SK-N-DZ (cell line): ENCODE results near the gene UTP18.
A peak's percentile ranks its signal among the peaks of the same experiment; 100 is the strongest.
"Not testable (repeated sequence)": the region's sequence is repeated elsewhere in the genome, so short reads cannot be mapped to it uniquely, and the experiment has no call there.

Experiments used
- DNase-seq: peaks from one replicate; pipeline ENCODE4 v3.0.0-alpha.2; 2015; ENCODE audit warnings: low spot score

UTP18 gene

DNA sequence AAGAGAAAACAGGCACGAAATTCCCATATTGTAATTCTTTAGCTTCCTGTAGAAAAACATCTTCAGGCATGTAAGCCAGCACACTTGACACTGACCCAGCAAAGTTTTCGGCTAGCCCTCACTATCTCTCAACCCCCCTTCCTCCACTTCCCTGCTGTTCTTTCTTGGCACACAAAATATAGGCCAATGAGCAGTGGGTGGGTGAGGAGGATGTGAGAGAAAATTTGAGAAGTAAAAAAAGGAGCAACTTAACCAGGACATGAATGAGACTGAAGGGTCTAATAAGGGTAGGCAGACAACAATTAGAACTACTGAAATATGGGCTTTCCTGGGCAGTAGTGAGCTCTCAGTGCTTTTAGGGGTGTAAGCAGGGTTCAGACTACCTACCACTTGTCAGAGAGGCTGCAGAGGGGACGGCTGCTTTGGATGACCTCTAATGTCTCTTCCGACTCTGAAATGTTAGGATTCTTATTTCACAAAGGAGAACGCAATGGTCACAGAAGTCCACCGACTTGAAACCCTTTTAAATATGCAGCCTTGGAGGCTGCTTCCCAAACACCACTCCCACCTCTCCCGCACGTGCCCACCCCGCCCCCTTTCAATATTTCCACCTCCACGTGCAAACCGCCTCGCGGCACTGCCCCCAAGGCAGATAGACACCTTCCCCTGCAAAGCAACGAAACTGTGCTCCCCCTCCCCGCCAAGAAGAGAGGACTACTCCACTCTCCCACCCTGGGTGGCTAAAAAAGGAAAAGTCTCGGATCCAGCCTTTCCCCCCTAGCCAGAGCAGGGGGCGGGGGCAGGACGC, 1.4 kb upstream of the UTP18 start:
- DNase-seq, result peak; percentile 15

DNA sequence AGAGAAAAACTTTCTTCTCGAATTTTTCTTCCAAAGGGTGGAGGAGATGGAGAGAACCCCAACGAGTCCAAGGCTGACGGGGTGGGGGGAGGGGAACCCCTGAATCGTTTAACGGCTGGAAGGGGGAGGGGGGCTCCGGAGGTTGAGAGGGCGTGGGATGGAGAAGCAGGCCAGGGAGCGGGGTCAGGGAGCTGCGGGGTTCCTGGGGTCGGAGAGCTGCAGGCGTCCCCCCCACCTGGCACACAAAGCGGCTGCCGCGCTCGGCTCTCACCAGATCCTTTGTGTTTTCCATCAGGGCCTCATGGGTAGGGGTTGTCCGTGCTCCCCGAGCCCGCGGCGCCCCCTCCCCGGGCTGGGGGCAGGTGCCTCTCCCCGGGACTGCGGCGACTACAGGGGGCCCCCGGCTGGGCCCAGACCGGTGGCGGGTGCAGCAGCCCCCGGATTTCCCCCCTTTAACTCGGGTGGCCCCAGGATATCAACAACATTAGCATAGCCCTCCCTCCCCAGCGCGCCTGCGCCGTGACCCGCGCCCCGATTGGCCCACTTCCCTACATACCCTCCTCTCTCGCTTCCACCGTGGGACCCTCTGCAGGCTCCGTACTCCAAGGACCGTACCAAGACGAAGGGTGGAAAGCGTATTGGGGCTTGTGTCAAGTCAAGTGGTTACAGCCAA, 646 bp upstream of the UTP18 start, which contains the start of gene MBTD1:
Gene MBTD1, minus strand, starts transcription at position 486 of the 673 bp plus-strand sequence. CDS start 34,888 bp downstream, outside the sequence.
- peak; percentile 99 for DNase-seq

DNA sequence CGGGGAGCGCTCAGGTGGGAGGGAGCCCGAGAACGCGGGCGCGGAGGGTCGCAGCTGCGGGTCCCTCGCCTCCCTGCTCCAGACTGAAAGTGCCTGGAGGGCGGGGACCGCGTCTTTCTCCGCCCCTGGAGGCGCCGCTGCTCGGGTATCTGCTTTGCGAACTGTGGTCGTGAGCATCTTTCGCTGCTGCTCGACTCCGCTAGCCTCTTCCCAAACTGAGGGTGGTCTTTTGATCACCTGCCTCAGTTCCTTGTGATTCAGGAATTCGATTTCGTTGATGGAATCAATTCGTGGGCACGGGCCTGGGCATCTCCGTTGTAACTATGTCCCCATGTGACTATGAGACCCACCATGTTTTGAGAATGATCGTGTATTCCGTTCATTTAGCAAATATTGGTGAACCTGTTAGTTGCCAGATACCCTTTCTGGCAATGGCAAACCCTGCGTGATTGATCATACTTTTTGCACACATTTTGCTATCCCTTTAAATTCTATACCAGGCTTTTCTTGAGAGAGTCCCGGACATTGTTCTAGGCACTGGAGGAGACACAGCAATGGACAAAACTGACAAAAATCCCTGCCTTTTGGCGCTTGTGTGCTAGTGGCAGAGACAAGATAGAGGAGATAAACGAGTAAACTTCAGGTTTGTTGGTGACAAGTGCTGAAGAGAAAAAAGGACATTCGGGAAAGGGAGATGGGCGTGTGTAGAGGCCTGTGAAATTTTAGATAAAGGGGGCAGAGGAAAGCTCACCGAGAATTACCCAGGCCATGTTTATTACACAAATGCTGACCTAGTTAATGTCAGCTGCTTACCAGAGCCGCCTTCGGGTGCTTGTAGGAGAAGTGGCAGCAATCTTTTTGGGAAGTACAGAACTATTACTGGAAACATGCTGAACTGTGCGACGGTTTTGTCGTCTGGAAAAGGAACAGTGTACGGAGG, 948 bp downstream of the UTP18 start:
- peak; percentile 21 for DNase-seq

DNA sequence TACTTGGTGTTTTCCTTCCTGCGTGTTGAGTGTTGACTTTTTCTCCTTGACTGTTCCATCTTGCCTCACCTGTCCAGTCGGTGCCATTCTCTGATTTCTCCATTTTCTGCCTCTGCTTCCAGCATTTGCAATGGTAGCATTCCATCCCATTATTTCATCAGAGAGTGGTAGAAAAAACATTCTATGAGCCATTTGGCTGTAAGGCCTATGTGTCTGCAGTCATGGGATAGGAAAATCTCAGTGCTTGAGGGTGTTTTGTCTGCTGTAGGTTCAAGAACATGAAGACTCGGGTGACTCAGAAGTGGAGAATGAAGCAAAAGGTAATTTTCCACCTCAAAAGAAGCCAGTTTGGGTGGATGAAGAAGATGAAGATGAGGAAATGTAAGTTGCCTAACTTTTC, 2.7 kb downstream of the UTP18 start:
- no peak for DNase-seq

DNA sequence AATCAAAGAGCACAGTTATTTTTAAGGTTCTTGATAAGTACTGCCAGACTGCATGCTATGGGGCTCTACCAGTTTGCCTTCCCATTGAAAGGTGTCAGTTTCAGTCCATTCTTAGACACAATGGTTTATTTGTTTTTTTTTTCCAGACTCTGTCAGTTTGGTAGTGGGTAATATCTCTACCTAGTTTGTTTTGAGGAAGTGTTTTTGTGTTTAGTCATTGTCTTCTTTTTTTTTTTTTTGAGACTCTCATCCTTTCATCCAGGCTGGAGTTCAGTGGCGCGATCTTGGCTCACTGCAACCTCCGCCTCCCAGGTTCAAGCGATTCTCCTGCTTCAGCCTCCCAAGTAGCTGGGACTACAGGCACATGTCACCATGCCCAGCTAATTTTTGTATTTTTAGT, 4.1 kb downstream of the UTP18 start:
- not testable (repeated sequence) for DNase-seq

DNA sequence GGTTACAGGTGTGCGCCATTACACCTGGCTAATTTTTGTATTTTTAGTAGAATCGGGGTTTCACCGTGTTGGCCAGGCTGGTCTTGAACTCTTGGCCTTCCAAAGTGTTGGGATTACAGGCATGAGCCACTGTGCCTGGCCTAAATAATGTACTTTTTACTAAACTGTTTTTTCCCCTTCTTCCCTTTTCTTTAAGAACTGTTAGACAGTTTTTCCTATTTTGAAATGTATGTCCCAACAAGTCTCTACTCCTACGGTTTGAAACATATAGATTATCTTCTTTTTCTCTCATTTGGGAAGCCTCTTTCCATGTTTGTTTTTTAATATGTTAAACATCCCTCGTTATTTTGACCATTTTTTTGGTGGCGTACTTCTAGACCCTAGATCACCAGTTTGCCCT, 9.6 kb downstream of the UTP18 start:
- no peak for DNase-seq

DNA sequence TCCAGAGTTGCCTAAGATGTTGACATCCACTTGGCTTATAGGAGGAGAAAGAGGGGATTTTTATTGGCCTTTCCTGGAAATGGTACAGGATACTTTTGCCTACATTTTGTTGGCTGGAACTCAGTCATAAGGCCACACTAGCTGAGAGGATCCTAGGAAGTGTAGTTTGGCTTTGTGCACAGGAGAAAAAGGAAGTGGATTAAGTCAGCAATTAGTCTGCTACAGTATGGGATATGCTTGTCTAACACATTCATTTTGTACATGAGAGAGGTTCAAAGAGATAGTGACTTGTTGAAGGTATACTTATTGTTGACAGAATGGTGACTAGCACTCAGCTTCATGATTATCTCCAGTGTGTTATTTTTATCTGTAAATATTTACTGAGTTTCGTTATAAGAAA, 10.3 kb downstream of the UTP18 start:
- no peak for DNase-seq

DNA sequence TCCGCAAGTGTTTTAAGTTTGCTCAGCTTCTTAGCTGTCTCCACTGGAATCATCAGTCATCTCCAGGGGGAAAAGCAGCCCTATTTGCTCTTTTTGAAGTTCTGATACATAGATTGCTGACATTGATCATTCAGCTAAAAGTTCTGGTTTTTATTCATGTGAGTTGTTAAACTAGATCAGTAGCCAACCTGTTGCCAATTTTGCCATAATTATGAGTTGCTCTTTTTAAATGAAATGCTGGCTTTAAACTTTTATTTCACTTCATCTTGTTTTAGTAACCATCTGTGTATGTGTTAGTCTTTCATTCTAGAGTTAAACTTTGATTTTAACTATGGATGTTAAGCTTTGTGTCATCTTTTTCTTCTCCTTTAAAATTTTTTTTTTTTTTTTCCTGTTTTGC, 12.5 kb downstream of the UTP18 start:
- no peak for DNase-seq

DNA sequence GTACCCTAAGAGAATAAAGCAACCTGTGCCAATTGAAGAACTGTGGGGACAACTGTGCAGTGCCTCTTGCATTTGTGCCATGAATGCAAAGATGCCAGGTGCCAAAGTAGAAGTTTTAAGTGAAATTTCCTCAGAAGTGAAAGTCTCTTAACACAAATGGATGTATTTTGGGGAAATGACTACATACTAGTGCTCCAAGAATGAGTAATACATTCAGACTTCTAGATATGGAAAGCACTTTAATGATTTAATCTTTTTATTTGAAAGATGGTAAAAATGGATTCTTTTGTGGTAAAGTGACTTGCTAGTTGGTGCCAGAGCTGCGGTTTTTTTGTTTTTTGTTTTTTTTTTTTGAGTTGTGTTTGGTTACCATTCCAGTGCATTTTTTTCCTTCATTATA, 15.0 kb downstream of the UTP18 start:
- no peak for DNase-seq

DNA sequence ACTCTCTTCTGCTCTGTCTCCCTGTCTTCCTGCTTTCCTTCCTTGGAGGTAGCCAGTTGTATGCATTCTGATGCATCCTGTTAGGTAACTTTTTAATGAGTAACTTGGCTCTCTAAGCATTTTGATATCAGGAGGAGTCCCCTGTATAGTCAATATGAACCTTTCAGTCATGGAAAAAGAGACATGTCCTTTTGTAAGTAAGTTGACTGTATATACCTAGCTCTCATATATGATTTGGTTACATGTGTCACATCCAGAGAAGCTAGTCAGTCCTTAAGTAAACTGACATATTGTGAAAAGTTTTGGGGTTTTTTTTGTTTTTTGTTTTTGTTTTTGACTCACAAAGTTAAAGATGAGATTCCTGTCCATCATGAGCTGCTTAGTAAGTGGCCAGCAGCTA, 18.8 kb downstream of the UTP18 start:
- no peak for DNase-seq

DNA sequence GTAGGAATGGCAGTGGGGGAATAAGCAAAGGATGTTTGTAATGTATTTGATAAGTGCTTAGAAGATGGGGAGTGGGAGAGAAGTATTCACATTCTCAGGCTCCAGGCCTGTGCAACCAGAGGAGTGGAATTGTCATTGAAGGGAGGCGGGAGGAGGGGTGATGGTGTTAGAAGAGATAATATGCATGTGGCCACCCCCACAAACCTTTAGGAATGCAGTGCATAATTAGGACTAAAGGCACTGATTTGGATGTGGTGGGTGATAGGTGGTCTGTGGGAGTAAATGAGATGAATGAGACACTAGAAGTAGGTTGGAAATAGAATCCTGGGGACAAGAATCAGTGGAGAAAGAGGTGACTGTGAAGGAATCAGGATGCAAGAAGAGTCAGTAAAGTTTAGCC, 27.1 kb downstream of the UTP18 start:
- no peak for DNase-seq

DNA sequence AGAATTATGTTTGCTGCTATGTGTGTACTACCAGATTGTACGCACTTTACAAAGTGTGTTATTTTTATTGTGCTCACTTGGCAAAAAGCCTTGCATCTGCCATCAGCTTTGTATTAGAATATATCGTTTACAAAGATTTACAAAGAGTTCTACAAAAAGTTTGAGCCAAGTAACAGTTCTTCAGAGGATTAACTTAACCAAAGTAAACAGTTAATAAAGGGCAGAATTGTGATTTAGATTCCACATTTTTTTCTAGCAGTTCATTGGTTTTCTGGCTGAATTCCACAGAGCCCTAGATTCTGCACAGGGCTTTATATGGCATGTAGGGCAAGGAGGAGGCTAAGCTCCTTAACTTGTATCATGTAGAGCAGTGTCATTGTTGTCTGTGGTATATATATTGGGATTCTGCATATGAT, 29.4 kb downstream of the UTP18 start:
- no peak for DNase-seq

DNA sequence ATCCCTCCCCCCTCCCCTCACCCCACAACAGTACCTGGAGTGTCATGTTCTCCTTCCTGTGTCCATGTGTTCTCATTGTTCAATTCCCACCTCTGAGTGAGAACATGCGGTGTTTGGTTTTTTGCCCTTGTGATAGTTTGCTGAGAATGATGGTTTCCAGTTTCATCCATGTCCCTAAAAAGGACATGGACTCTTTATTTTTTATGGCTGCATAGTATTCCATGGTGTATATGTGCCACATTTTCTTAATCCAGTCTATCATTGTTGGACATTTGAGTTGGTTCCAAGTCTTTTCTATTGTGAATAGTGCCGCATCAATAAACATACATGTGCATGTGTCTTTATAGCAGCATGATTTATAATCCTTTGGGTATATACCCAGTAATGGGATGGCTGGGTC, 34.0 kb downstream of the UTP18 start:
- not testable (repeated sequence) for DNase-seq

DNA sequence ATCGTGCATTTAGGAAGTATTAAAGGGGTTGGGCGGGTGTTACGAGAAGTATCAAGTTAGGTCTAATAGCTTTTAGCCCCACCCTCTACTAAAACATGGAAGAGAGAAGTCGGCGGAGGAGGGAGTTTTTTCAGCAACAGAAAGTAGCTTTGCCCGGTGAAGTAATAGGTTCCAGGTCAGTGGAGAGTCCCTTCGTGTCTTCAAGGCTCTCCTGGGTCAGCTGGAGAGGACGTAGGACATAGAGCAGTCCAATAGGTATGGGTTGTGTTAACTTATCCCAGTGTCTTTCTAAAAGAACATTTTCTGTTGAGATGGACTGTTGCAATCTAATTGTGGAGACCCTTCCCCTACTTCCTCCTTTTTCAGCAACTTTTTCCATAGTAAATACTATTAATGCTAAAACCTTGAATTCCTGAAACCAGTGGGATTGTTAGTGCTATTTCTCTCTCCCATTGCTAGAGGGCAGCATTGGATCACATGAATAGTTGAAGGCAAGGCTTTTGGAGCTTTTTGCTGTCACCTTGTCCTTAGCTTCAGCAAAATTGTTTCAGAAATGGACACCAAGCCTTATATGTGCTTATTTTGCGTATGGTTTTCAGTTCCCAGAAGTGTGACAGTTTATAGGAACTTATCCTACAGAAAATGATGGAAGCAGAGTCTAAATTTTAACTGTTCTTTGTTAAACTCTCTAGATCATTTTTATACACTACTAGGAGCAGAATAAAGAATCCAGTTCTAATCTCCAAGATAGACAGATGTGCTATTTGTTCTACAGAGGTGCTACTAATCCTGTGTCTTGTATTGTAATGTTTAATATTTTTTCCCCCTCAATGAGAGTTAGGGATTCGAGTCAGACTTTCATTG, 38.4 kb downstream of the UTP18 start:
- peak; percentile 46 for DNase-seq

DNA sequence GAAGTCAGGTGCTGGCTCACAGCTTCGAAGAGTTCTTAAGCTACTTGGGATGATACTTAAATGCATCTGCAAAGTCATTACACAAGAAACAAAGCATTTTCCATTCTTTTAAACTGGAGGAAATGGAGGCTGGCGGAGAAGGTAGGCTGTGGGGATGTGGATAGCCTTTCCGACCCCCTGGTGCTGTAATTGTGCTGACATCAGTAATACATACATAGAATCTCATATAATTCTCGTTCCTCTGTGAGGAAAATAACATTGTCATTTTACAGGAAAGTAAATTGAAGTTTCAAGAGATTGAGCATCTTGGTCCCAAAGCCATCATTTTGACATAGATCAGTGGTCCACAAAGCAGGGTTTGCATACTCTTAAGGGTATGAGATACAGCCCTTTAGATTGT, 39.5 kb downstream of the UTP18 start:
- DNase-seq, result no peak

DNA sequence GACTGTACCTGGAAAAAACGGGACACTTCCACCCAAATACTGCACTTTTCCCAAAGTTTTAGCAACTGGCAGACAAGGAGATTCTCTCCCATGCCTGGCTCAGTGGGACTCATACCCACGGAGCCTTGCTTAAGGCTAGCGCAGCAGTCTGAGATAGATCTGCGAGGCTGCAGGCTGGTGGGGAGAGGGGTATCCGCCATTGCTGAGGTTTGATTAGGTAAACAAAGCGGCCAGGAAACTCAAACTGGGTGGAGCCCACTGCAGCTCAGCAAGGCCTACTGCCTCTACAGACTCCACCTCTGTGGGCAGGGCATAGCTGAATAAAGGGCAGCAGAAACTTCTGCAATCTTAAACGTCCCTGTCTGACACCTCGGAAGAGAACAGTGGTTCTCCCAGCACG, 44.8 kb downstream of the UTP18 start:
- no peak for DNase-seq

DNA sequence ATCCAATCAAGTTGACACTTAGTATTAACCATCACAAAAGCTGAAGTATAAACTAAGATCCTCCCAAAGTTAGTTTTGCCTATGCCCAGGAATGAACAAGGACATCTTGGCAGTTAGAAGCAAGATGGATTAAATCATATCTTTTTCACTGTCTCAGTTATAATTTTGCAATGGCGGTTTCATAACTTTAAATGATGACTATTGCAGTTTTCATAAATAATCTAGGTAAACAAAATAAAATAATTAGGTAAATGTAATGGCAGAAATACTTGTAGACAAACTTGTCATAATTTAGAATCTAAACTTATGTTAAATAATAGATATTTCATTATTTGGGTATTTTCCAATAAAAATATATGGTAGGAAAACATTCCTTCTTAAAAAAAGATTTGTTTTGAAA, 51.7 kb downstream of the UTP18 start:
- DNase-seq, result not testable (repeated sequence)

DNA sequence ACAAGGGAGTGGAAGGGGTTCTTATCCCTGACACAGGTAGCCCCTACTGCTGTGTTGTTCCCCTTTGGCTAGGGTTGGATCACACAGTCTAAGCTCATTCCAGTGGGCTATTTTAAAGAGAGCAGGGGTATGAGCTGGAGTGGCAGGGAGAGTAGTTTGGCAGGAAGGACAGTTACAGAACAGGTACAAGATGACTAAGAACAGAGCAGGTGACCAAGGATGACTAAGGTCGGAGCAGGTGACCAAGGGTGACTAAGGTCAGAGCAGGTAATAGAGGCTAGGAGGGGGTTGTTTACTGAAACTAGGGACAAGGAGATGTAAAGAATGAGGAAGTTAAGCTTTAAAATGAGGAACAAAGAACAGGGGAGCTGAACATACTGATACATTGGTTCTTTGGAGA, 58.8 kb downstream of the UTP18 start:
- DNase-seq, result no peak

DNA sequence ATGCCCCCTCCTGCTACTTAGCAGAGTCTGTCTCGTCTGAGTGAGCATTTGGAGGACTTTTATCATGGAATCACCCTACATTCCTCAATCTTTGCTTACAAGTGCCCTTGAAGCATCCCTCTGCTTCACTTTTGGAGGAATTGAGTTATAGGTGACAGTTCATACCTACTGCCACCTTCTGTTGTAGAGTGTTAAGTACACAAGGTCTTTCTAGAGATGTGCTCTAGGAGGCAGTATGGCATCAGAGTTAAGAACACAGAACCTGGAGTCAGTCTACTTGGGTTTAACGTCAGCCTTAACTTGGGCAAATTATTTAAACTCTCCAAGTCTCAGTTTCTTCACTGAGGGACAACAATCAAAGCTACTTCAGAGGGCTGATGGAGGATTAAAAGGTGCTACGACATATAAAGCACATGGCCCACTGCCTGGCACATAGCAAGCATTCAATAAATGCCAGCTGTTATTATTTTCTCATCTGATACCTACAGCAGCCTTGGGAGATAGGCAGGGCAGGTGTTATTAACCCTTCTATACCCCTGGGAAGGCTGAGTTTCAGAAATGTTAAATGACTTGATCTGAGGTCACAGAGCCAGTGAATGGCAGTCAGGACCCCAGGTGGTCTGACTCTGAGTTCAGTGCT, 62.2 kb downstream of the UTP18 start:
- DNase-seq, result peak; percentile 32

DNA sequence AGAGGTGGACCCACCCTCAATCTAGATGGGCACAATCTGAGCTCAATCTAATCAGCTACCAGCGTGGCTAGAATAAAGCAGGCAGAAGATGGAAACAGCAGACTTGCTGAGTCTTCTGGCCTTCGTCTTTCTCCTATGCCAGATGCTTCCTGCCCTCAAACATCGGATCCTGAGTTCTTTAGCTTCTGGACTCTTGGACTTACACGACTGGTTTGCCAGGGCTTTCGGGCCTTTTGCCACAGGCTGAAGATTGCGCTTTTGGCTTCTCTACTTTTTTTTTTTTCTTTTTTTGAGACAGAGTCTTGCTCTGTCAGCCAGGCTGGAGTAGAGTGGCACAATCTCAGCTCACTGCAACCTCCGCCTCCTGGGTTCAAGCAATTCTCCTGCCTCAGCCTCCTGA, 65.1 kb downstream of the UTP18 start:
- no peak for DNase-seq
